Neural cell (in vitro differentiated cells): ENCODE data around the gene ACOT7. TPM values are rescaled to one million over a fixed set of nuclear protein-coding genes. Genes with fewer than 3 reads are reported as not detected.

ENCODE experiments used
- H2AFZ ChIP-seq: fragments of 200-600, 300-800 bp; sonication (generic), shearing (Covaris generic); 2 replicates; pipeline ENCODE4 v1.6.0; 2014; ENCODE audit warnings: low read depth, mild to moderate bottlenecking, antibody characterized with exemption, low read length, moderate library complexity
- H3F3A ChIP-seq: fragments of 200-600 bp; shearing (Covaris generic); 2 replicates; pipeline ENCODE4 v1.6.1; 2016; ENCODE audit warnings: mild to moderate bottlenecking, moderate library complexity, mixed read lengths, antibody characterized with exemption, low read length; ENCODE audit not compliant: insufficient read depth, poor library complexity, severe bottlenecking
- H3K27ac ChIP-seq: fragments of 200-600, 300-800 bp; sonication (generic), shearing (Covaris generic); 2 replicates; pipeline ENCODE4 v1.5.1; 2014; ENCODE audit warnings: mild to moderate bottlenecking, low read length, moderate library complexity
- H3K27me3 ChIP-seq: fragments of 300-800, 200-600 bp; sonication (generic), shearing (Covaris generic); 2 replicates; pipeline ENCODE4 v1.6.0; 2014; ENCODE audit warnings: mild to moderate bottlenecking, low read depth, low read length, moderate library complexity; ENCODE audit not compliant: insufficient read depth
- H3K36me3 ChIP-seq: fragments of 300-800, 200-600 bp; sonication (generic), shearing (Covaris generic); 2 replicates; pipeline ENCODE4 v1.5.1; 2014; ENCODE audit warnings: mild to moderate bottlenecking, antibody characterized with exemption, low read length, moderate library complexity; ENCODE audit not compliant: insufficient read depth
- H3K4me2 ChIP-seq: fragments of 300-800, 200-600 bp; sonication (generic), shearing (Covaris generic); 2 replicates; pipeline ENCODE4 v1.6.0; 2014; ENCODE audit warnings: mild to moderate bottlenecking, low read length
- H3K4me3 ChIP-seq: fragments of 300-800, 200-600 bp; sonication (generic), shearing (Covaris generic); 2 replicates; pipeline ENCODE4 v1.5.1; 2014; ENCODE audit warnings: mild to moderate bottlenecking, low read length, moderate library complexity
- H3K79me2 ChIP-seq: fragments of 200-600 bp; shearing (Covaris generic); replicated peaks from 2 replicates; pipeline ENCODE4 v1.6.0; 2014; ENCODE audit warnings: mild to moderate bottlenecking, low read length, moderate library complexity; ENCODE audit not compliant: insufficient read depth
- H3K9ac ChIP-seq: fragments of 300-800, 200-600 bp; sonication (generic), shearing (Covaris generic); 2 replicates; pipeline ENCODE4 v1.6.1; 2016; ENCODE audit warnings: mild to moderate bottlenecking, low read length, mixed read lengths
- H3K9me2 ChIP-seq: fragments of 200-600 bp; shearing (Covaris generic); 2 replicates; pipeline ENCODE4 v1.6.1; 2016; ENCODE audit warnings: mild to moderate bottlenecking, low read length, mixed read lengths; ENCODE audit not compliant: insufficient read depth
- H3K9me3 ChIP-seq: fragments of 200-600, 300-800 bp; sonication (generic), shearing (Covaris generic); 2 replicates; pipeline ENCODE4 v1.6.1; 2016; ENCODE audit warnings: mild to moderate bottlenecking, mixed run types, low read length, moderate library complexity, mixed read lengths
- H4K20me1 ChIP-seq: fragments of 200-600 bp; shearing (Covaris generic); 2 replicates; pipeline ENCODE4 v1.6.1; 2016; ENCODE audit warnings: mild to moderate bottlenecking, mixed run types; ENCODE audit not compliant: insufficient read depth
- CTCF ChIP-seq: fragments of 450-650 bp; IDR thresholded peaks from 2 replicates; pipeline ENCODE4 v1.5.1; 2014; ENCODE audit warnings: antibody characterized with exemption, mild to moderate bottlenecking, moderate library complexity; ENCODE audit not compliant: poor library complexity, severe bottlenecking
- EZH2 ChIP-seq: fragments of 200-600, 300-800 bp; shearing (Covaris generic), sonication (generic); IDR thresholded peaks from 2 replicates; pipeline ENCODE4 v1.6.1; 2014; ENCODE audit warnings: antibody characterized with exemption, low read length, borderline replicate concordance, mild to moderate bottlenecking; ENCODE audit not compliant: insufficient read depth, poor library complexity, severe bottlenecking
- MXI1 ChIP-seq: fragments of 450-650 bp; conservative IDR thresholded peaks from 2 replicates; pipeline ENCODE4 v1.6.1; 2014; ENCODE audit warnings: antibody characterized with exemption, mild to moderate bottlenecking; ENCODE audit not compliant: poor library complexity, severe bottlenecking
- POLR2AphosphoS5 ChIP-seq: IDR thresholded peaks from 2 replicates; pipeline ENCODE4 v1.6.1; 2012
- REST ChIP-seq: IDR thresholded peaks from 2 replicates; pipeline ENCODE4 v1.6.1; 2012; ENCODE audit warnings: borderline replicate concordance
- TAF1 ChIP-seq: IDR thresholded peaks from 2 replicates; pipeline ENCODE4 v1.6.1; 2012; ENCODE audit warnings: low read depth
- polyA plus RNA-seq: library from polyadenylated mRNA; depleted of rRNA; stranded (reverse); fragments of >200 nt; gene quantifications from 2 replicates; pipeline ENCODE4 v1.2.3, GENCODE V29; 2014

Gene ACOT7
- polyA plus RNA-seq, 1 donor from 2014 or later = 101 TPM

DNA sequence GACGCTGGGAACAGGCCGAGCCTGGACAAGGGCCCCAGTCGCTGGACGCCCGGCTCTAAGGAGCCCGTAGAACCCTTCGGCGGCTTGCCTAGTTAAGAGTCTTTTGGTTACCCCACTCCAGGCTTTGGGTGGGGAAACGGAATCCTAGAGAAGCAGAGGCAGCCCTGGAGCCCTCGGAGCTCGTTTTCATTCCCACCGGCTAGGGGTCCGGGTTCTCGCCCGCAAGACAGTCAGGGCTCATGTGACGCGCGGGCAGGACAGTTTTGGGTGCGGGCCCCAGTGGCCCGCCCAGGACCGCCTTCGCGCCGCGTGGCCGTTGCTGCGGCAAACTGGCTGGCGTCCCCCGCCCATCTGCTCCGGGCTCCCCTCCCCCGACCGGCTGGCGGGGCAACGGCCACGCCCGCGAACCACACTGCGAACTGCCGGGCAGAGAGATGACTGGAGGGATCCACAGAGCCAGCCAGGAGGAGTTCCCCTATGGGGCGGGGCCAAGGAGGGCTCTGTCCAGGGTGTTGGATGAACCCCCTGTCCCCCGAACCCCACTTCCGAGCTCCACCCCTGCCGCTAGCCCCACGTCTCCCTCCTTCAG lies 27.0 kb upstream of the ACOT7 start:
- no peak overlapping the region for H3K27ac ChIP-seq

GRCh38 chr1:6419804-6420453 lies 26.4 kb upstream of the ACOT7 start, which contains the start of gene HES2:
Gene HES2, minus strand, starts transcription at chr1:6419919. Its CDS starts 99 bp downstream, at chr1:6419820.
- no peaks in the 10 kb centered on the region for H4K20me1 ChIP-seq
- no peaks in the 10 kb centered on the region for H3K79me2 ChIP-seq
- H3K4me2 ChIP-seq = no peak within 1 kb of the TSS
- no peaks in the 10 kb centered on the region for H3K9me2 ChIP-seq
- no peaks in the 10 kb centered on the region for H3K9me3 ChIP-seq
- peaks cover 88% of the 10 kb centered on the region for H3K27me3 ChIP-seq
- no peak within 1 kb of the TSS for H3K9ac ChIP-seq
- no peaks in the 10 kb centered on the region for H3F3A ChIP-seq
- H3K36me3 ChIP-seq = no peaks in the 10 kb centered on the region
- H3K27ac ChIP-seq = no peak within 1 kb of the TSS
- no peak for TF ChIP-seq CTCF
- TF ChIP-seq REST = no peak
- TF ChIP-seq EZH2 = peak; percentile 25
- TF ChIP-seq MXI1 = no peak
- TF ChIP-seq TAF1 = no peak
- TF ChIP-seq POLR2AphosphoS5 = no peak
- peak within 1 kb of the TSS; percentile 55 for H3K4me3 ChIP-seq
- H2AFZ ChIP-seq = no peak within 1 kb of the TSS

More for the DNA sequence above, 27.0 kb upstream of the ACOT7 start:
- no peak overlapping the region for H3K9ac ChIP-seq
- no peak overlapping the region for H2AFZ ChIP-seq
- TF ChIP-seq EZH2 (peak; percentile 5), POLR2AphosphoS5 (no peak)
- no peaks in the 10 kb centered on the region for H3K36me3 ChIP-seq
- no peaks in the 10 kb centered on the region for H3K9me2 ChIP-seq
- peaks cover 90% of the 10 kb centered on the region for H3K27me3 ChIP-seq
- no peaks in the 10 kb centered on the region for H4K20me1 ChIP-seq
- H3K9me3 ChIP-seq = no peaks in the 10 kb centered on the region
- H3K4me2 ChIP-seq = no peak overlapping the region
- H3K79me2 ChIP-seq = no peaks in the 10 kb centered on the region
- H3K4me3 ChIP-seq = no peak overlapping the region
- H3F3A ChIP-seq = no peaks in the 10 kb centered on the region

DNA sequence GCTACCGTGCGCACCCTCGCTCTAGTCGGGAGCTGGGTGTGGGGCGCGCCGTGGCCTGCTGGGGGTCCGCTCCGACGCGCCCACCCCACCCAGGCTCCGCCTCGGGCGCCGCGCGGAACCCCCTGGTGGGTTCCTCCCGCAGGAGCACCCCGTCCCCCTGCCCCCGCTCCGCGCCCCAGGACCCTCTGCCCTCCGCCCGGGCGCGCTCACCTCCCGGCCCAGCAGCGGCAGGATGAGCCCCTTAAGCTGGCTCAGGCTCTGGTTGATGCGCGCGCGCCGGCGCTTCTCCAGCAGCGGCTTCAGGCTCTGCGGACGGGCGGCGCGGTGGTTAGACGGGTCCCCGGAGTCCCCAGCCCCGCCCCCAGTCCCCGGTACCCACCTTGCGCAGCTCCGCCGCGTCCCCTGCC lies 25.8 kb upstream of the ACOT7 start:
- H2AFZ ChIP-seq = no peak overlapping the region
- TF ChIP-seq EZH2 = peak; percentile 10
- no peak for TF ChIP-seq REST
- no peaks in the 10 kb centered on the region for H3K9me2 ChIP-seq
- H3K27ac ChIP-seq = no peak overlapping the region
- no peaks in the 10 kb centered on the region for H3K36me3 ChIP-seq
- no peaks in the 10 kb centered on the region for H3K9me3 ChIP-seq
- H3K4me2 ChIP-seq = no peak overlapping the region
- H3F3A ChIP-seq = no peaks in the 10 kb centered on the region
- H3K9ac ChIP-seq = no peak overlapping the region
- H3K4me3 ChIP-seq = peak overlapping the region; percentile 55
- peaks cover 89% of the 10 kb centered on the region for H3K27me3 ChIP-seq
- H3K79me2 ChIP-seq = no peaks in the 10 kb centered on the region
- no peaks in the 10 kb centered on the region for H4K20me1 ChIP-seq
